ENCODE data around the gene SFI1.

Gene SFI1

DNA sequence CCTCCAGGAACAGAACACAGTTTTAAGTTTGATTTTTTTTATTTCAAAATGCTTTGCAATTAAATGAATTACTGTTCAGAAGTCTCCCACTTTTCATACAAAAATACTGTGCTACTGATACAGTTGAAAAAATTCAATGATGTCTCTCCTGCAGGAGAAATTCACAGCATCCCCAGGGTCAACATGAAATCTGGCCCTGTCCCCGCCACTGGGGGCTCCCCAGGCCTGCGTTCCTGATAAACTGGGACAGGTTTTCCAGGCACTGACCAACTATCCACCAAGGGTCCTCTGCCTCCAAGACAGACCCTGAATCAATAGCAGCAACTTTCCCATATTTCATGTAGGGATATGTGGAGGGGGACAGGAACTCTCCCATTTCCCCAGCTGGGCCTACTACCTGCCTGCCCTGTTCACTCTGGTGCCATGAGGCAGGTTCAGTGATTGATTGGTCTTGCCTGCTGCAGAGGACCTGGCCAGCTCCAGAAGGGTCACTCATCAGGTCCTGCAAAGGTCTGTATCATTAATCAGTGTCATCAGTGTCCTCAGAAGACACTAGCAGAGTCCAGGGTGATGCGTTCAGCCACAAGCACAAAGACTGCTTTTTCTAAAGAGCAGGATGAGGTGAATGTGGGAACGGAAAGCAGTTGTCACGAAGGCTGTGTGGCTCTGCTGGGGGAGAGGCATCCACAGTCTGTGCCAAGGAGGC is 122.3 kb downstream of the SFI1 start:
- DNase-seq (ENCODE audit: low read depth), result no peak

DNA sequence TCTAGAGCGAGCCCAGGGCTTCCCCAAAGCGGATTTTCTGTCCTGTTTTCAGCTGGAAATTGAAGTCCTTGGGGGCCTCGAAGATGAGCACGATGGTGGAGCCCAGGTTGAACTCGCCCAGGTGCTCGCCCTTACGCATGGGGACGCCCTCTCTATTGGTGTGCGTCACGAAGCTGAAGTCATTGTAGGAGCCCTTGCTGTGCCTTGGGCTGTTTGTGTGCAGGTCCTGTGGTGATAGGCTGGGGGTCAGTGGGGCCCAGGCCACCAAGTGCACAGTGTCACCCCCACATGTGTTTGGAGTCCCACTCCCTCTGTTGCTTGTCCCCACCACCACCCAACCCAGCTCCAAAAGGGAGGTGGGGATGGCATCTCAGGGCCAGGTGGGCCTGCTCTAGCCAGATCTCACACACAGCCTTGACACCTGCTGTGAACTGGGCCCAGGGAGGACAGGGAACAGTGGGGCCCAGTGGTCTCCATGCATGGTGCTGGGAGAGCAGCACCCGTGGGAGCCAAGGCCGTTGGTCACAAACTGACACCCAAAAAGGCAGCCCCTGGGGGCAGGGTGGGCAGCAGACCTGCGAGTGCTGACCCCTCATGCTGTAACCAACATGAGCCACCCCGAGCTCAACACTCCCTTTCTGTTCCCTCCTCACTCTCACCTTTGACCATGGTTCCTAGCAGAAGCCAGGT is 123.4 kb downstream of the SFI1 start:
- no peak for DNase-seq (ENCODE audit: low read depth)

GRCh38 chr22:31620756-31621480 is 124.6 kb downstream of the SFI1 start:
- no peak for DNase-seq (ENCODE audit: low read depth)

DNA sequence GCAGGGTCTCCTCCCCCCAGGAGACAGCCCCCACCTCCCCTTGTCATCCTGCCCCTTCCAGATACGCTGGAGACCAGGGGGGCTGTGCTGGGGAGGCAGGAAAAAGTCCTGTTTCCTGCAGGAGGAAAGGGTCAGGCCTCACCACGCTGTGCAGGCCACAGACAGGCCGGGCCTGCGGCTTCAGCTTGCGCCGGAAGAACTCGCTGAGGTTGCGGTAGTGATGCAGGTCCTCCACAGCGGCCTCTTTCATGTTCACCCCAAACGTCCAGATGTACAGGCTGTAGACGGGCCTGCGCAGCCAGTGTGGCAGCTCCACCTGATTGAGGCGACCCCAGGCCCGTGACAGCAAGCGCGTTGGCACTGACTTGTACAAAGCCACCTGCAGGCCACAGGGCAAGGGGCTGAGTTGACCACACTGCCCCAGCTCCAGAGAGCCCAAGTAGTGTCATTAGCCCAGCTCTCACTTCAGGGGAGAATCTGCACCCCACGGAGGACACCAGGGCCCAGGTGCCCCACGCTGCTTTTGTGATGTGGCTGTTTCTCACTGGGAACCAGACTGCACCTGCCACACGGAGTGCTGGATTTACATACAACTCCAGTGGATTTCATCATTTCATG is 125.3 kb downstream of the SFI1 start:
- no peak for DNase-seq (ENCODE audit: low read depth)

GRCh38 chr22:31622980-31623379 is 126.6 kb downstream of the SFI1 start:
- DNase-seq (ENCODE audit: low read depth), result no peak

DNA sequence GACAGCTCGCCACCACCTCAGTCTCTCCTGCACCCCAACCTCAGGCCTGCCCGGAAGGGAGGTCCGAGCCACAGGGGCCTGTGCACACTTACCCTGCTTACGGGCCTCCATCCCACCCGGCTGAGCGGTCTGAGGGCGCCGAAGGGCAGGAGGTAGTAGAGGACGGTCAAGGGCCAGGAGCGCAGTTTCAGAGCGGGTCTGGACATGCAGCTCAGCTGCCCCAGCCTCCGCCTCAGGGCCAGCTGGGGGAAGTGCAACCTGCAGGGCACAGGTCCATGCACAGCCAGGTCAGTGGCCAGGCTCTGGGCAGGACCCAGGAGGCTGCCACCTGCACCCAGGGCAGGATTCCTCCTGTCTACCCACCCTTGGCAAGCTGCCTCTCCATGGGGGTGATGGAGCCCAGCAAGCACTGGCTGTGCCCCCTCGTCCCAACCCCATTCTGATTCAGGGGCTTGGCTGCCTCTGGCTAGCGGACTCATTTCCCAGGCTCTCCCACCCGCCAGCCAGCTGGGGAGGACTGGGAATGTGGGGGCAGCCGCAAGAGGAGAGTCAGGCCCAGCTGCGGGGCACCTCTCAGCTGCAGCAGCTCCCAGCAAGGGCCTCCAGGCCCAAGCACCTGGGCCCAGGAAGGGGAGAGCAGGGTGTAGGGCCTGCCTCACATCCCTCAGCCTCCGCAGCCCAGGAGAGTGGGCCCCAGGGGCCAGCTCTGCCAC is 127.4 kb downstream of the SFI1 start:
- no peak for DNase-seq (ENCODE audit: low read depth)

- no peak for DNase-seq (ENCODE audit: low read depth)
These were observed 128.9 kb downstream of the SFI1 start for GRCh38 chr22:31625257-31625640.

DNA sequence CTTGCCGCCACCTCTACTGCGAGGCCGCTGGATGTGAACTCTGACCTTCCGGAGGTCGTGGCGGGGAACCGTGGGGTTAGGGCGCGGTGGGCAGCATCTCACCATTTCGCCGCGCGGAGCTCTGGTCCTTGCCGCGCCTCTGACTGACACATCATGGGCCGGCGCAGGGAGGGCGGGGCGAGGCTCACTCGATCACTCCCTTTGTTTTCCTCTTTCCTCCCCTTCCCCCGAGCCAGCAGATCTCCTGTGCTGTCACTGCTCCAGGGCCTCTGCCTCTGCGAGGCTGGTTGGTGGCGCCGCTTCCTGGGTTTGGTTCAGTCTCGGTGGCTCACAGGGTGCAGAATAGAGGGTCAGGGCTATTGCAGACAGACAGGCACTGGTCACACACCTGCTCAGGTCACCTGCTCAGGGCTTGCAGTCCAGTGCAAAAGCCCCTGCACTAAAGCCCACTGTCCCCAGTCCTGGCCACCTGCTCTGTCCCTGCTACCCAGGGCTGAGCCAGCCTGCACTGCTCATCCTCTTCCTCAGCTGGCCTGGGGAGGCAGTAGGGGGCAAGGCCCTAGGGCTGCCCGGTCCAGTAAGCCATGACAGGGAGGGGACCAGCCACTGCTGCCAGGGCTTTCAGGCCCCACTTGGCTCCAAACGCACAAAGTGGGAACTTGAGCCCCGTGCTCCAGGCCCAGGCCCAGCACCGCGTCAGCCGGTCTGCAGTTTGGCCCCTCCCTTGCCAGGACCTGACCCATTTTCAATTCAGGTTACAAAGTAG is 129.5 kb downstream of the SFI1 start:
- no peak for DNase-seq (ENCODE audit: low read depth)

DNA sequence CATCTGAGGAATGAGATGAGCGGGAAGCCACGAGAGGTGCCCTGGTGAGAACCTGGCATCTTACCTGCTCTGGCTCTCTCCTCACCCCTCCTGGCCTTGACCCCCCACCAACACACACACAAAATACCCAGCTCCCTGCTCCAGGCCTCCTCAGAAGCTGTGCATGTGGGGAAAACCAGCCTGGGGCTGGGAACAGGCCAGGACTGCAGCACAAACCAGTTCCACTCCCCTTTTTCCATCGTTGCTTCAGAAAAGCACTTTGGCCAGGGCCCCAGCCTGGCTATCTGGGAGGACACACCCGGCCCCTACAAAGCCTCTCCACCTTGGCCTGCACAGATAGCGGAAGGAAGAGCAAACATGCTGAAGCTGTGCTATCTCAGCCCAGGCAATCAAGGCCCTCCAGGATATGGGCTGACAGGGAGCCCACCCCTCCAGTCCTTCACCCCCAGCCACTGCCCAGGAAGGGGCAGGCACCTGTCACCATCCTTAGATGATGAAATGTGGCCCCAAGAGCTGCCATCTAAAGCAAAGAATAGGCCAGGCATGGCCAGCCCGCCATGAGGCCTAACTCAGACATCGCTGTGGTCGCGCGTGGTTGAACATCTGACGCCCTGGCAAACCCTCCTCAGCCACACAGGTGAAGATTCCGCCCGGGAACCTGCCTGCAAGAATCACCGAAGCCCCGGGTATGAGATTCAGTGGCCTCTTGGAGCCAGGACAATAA is 130.3 kb downstream of the SFI1 start:
- DNase-seq (ENCODE audit: low read depth), result no peak

DNA sequence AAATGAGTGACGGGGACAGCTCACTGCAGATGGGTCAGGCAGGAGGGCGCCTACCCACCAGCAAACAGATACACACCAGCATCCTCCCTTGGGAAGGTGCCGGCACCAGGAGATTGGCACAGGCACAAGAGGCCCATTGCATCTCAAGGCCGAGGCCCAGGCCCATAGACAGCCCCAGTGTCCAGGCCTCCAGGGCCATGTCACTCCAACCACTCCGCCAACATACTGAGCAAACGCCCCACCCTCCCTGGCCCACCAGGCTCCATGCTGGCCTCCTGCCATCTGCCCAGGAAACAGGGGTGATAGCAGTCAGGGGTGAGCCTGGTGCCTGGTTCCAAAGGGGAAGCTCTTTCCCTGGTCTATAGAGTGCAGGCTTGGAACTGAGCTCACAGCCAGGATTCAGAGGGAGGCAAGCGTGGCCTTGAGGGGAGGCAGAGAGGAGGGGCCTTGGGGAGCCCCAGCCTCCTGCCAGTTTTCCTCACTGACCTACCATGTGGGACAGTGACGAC is 130.9 kb downstream of the SFI1 start:
- DNase-seq (ENCODE audit: low read depth), result no peak

GRCh38 chr22:31628362-31628761 is 132.0 kb downstream of the SFI1 start:
- DNase-seq (ENCODE audit: low read depth), result no peak

- DNase-seq (ENCODE audit: low read depth), result no peak
These were observed 132.8 kb downstream of the SFI1 start for GRCh38 chr22:31628969-31629708.

- DNase-seq (ENCODE audit: low read depth), result no peak
These were observed 133.4 kb downstream of the SFI1 start for GRCh38 chr22:31629741-31630184.

DNA sequence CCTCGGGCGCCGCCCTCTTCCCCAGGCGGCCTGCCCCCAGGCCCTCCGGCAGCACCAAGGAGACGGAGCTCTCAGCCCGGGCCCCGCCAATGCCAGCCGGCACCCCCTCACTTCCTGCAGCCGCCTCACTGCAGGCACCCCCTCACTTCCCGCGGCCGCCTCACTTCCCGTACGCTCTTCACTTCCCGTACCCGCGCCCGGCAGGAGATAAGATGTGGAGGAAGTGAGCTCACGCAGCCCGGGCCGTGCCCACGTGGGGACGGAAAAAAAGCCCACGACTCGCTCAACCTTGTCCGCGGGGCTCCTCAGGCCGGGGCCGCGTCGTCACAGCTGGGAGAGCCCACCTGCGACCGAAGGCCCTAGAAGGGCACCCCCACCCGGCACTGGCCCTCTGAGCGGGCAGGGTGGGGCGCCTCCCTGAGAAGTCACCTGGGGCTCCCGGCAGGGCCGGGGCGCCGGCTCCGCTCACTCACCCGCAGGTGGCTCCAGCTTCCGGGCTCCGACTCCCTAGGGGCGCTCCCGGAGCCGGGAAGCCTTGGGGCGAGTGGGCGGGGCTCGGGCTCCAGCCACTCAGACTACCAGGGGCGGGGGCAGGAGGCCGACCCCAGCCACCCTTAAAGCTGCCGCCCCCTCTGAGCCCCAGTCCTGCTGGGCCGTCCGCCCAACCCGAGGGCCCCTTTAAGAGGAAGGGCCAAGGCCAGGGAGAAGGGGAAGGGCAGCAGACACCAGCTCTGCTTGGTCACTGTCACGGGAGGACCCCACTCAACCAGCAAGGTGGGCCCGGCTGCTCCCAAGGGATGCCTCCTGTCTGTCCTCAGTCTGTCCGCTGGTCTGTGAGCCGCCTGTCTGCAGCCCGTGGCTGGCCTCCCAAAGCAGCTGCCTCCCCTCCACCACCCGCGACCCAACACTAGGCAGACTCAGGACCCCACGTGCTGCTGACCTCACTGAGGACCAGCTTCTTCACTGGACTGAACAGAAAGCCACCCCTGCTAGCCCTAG is 134.3 kb downstream of the SFI1 start:
- peak; percentile 75 for DNase-seq (ENCODE audit: low read depth)

DNA sequence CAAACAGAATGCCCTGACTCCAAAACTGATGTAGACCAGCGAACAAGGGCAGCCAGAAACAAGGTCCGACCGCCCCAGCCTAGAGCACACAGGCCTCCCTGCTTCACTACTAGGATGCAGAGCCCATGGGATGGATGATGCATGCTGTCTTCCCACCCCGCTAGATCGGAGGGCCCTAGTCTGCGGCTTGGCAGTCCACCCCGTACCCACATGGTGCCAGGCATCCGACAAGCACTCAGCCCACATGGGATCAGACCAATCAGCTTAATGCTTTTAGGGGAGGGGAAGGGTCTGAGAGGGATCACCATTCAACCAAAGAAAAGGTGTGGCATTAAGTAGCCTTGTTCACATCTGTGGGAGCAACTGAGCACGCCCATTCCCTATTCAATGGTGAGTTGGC is 135.1 kb downstream of the SFI1 start:
- DNase-seq (ENCODE audit: low read depth), result no peak

GRCh38 chr22:31635638-31636306 is 139.4 kb downstream of the SFI1 start:
- DNase-seq (ENCODE audit: low read depth), result no peak

DNA sequence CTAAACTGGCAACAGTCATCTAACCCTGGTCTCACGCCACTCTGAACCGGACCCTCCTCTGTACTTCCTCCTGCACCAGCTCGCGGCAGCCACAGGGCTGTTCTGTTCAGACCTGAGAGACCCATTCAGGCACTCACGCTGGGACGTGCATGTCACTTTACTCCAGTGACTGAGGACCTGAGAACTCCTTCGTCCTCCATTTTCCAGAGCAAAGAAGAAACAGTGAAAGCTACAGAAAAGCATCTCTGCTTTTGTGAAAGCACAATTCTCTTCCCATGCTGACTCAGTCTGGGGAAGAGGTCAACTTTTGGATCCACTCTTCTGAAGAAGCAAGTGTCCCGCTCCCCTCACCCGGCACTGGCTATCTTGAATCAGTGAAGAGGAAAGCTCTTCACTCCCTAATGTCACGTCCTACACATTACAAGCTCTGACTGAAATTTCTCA is 141.1 kb downstream of the SFI1 start:
- no peak for DNase-seq (ENCODE audit: low read depth)
